Mesenchymal stem cell (in vitro differentiated cells and primary cell): ENCODE results near the gene AKR1C2.
"Not testable (repeated sequence)": the region's sequence is repeated elsewhere in the genome, so short reads cannot be mapped to it uniquely, and the experiment has no call there.

Source experiments
- DNase-seq: peaks from one replicate; pipeline ENCODE4 v3.0.0-alpha.2; 2013
- H2AFZ ChIP-seq: one replicate; pipeline ENCODE4 v1.6.1; 2013; ENCODE audit warnings: low read depth, mild to moderate bottlenecking, control low read depth, inconsistent platforms, low read length, moderate library complexity
- H2AK5ac ChIP-seq: 2 replicates; pipeline ENCODE4 v1.6.1; 2013; ENCODE audit warnings: low read length, moderate library complexity, mild to moderate bottlenecking, inconsistent platforms; ENCODE audit not compliant: severe bottlenecking
- H2BK120ac ChIP-seq: one replicate; pipeline ENCODE4 v1.6.1; 2013; ENCODE audit warnings: low read depth, mild to moderate bottlenecking, inconsistent platforms, low read length, moderate library complexity
- H2BK12ac ChIP-seq, 2 experiments: one replicate each; pipeline ENCODE4 v1.6.1; 2013; ENCODE audit warnings: inconsistent platforms in 2 of 2, low read length in 2 of 2, mild to moderate bottlenecking in 2 of 2, moderate library complexity in 2 of 2, control low read depth in 1 of 2
- H2BK15ac ChIP-seq: one replicate; pipeline ENCODE4 v1.6.1; 2013; ENCODE audit warnings: mild to moderate bottlenecking, low read depth, inconsistent platforms; ENCODE audit not compliant: poor library complexity, severe bottlenecking
- H2BK5ac ChIP-seq: 2 replicates; pipeline ENCODE4 v1.6.1; 2013; ENCODE audit warnings: low read depth, mild to moderate bottlenecking, low read length, control low read depth, inconsistent platforms; ENCODE audit not compliant: poor library complexity, severe bottlenecking
- H3K14ac ChIP-seq, 2 experiments: one replicate each; pipeline ENCODE4 v1.6.1; 2013; ENCODE audit warnings: inconsistent platforms in 2 of 2, low read length in 2 of 2, control low read depth in 1 of 2, mild to moderate bottlenecking in 1 of 2, moderate library complexity in 1 of 2
- H3K18ac ChIP-seq, 2 experiments: one replicate each; pipeline ENCODE4 v1.6.1; 2013; ENCODE audit warnings: inconsistent platforms in 2 of 2, low read length in 2 of 2, control low read depth in 1 of 2, low read depth in 1 of 2, mild to moderate bottlenecking in 1 of 2
- H3K23ac ChIP-seq, 2 experiments: one replicate each; pipeline ENCODE4 v1.6.1; 2013; ENCODE audit warnings: inconsistent platforms in 2 of 2, low read length in 2 of 2, mild to moderate bottlenecking in 2 of 2, moderate library complexity in 2 of 2, control low read depth in 1 of 2
- H3K27ac ChIP-seq: 2 replicates; pipeline ENCODE4 v1.5.1; 2013; ENCODE audit warnings: mild to moderate bottlenecking, moderate library complexity, low read length, control low read depth, inconsistent platforms; ENCODE audit not compliant: poor library complexity, severe bottlenecking
- H3K27me3 ChIP-seq, 2 experiments: 2 replicates each; pipeline versions ENCODE4 v1.6.1 to v1.7.0; 2013; ENCODE audit warnings: low read length in 2 of 2, mild to moderate bottlenecking in 2 of 2, moderate library complexity in 2 of 2, control low read depth in 1 of 2, inconsistent platforms in 1 of 2; ENCODE audit not compliant: control insufficient read depth in 1 of 2, insufficient read depth in 1 of 2
- H3K36me3 ChIP-seq, 2 experiments: 2 replicates each; pipeline versions ENCODE4 v1.6.1 to v1.7.0; 2013; ENCODE audit warnings: low read length in 2 of 2, control low read depth in 1 of 2, inconsistent platforms in 1 of 2, low read depth in 1 of 2, mild to moderate bottlenecking in 1 of 2; ENCODE audit not compliant: insufficient read depth in 2 of 2, control insufficient read depth in 1 of 2
- H3K4ac ChIP-seq, 2 experiments: one replicate each; pipeline ENCODE4 v1.6.1; 2013; ENCODE audit warnings: inconsistent platforms in 2 of 2, low read length in 2 of 2, mild to moderate bottlenecking in 2 of 2, moderate library complexity in 2 of 2, control low read depth in 1 of 2, low read depth in 1 of 2
- H3K4me1 ChIP-seq: 2 replicates; pipeline ENCODE4 v1.6.1; 2013; ENCODE audit warnings: low read depth, low read length, control low read depth; ENCODE audit not compliant: control insufficient read depth, insufficient read depth
- H3K4me2 ChIP-seq: 2 replicates; pipeline ENCODE4 v1.6.1; 2013; ENCODE audit warnings: low read length, mild to moderate bottlenecking, inconsistent platforms; ENCODE audit not compliant: poor library complexity, severe bottlenecking
- H3K4me3 ChIP-seq, 2 experiments: 2 replicates each; pipeline versions ENCODE4 v1.5.1 to v1.7.0; 2013; ENCODE audit warnings: low read length in 2 of 2, mild to moderate bottlenecking in 2 of 2, control low read depth in 1 of 2, low read depth in 1 of 2; ENCODE audit not compliant: insufficient read depth in 1 of 2
- H3K79me1 ChIP-seq: replicated peaks from 2 replicates; pipeline ENCODE4 v1.6.1; 2013; ENCODE audit warnings: mild to moderate bottlenecking, control low read depth, low read length, inconsistent platforms; ENCODE audit not compliant: poor library complexity, severe bottlenecking
- H3K9ac ChIP-seq: 2 replicates; pipeline ENCODE4 v1.7.0; 2013; ENCODE audit warnings: mild to moderate bottlenecking, low read length, moderate library complexity
- H3K9me3 ChIP-seq: 2 replicates; pipeline ENCODE4 v1.7.0; 2013; ENCODE audit warnings: mild to moderate bottlenecking, low read length; ENCODE audit not compliant: control insufficient read depth
- H4K8ac ChIP-seq: one replicate; pipeline ENCODE4 v1.6.1; 2013; ENCODE audit warnings: inconsistent platforms, mild to moderate bottlenecking, low read length, moderate library complexity
- H4K91ac ChIP-seq: one replicate; pipeline ENCODE4 v1.6.1; 2013; ENCODE audit warnings: mild to moderate bottlenecking, low read length, inconsistent platforms
- WGBS: methylation state at CpG from one replicate; pipeline ENCODE4 v1.1.7; 2013; ENCODE audit warnings: mixed read lengths; 5-methylcytosine and 5-hydroxymethylcytosine counted together

The AKR1C2 gene

DNA sequence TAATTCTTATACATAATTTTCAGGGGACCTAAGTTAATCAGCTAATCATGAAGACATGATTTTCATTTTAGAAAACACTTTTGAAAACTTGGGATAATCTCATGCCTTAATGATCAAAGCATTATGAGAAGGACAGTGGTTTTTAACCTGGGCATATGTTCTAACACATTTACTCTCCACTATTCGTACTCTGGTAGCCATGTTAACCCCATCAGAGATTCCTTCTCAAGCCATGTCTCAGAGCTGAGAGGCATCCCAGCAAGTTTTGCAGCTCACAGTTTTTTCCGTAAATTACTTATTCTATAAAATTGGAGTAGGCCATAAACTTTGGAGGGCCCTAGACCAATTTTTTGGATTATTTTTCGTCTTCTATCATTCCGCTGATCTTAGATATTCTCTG, 24.8 kb downstream of the AKR1C2 start:
- no peak overlapping the region for H3K4me3 ChIP-seq
- no peak overlapping the region for H3K23ac ChIP-seq
- no peak for DNase-seq
- no peak overlapping the region for H2AK5ac ChIP-seq
- H3K79me1 ChIP-seq: no peaks in the 10 kb centered on the region
- no peak overlapping the region for H2BK120ac ChIP-seq
- H3K4ac ChIP-seq: no peak overlapping the region
- peaks cover 0 to 62% of the 10 kb centered on the region in 2 experiments for H3K36me3 ChIP-seq
- WGBS: 95% methylated on average over 4 of the region's 4 CpGs
- no peak overlapping the region for H2BK5ac ChIP-seq
- H4K8ac ChIP-seq: no peak overlapping the region
- H3K27ac ChIP-seq: no peak overlapping the region
- no peak overlapping the region for H2BK12ac ChIP-seq
- no peaks in the 10 kb centered on the region for H3K27me3 ChIP-seq
- peaks cover 9% of the 10 kb centered on the region for H3K4me1 ChIP-seq
- no peak overlapping the region for H3K9ac ChIP-seq
- no peak overlapping the region for H3K14ac ChIP-seq
- H3K18ac ChIP-seq: no peak overlapping the region
- no peak overlapping the region for H2AFZ ChIP-seq
- no peak overlapping the region for H2BK15ac ChIP-seq
- no peaks in the 10 kb centered on the region for H3K9me3 ChIP-seq
- no peak overlapping the region for H4K91ac ChIP-seq
- H3K4me2 ChIP-seq: no peak overlapping the region

DNA sequence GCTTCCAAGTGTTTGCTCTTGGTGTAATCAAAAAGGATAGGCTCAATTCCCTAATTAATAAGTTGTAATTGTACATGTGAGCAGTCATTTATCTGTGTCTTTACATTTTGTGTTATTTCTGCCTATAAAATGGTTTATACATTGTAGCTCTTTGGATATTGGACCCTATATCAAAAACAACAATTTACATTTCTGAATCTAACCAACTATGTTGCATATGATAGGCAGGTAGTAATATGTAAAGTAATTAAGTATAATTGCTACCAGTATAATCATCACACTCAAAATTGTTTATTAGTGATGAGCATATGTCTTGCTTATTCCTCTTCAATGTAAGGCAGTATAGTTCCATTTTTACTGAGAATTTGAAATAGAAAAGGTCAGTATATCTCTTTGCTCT, 26.6 kb downstream of the AKR1C2 start:
- DNase-seq: no peak
- H3K14ac ChIP-seq: no peak overlapping the region

DNA sequence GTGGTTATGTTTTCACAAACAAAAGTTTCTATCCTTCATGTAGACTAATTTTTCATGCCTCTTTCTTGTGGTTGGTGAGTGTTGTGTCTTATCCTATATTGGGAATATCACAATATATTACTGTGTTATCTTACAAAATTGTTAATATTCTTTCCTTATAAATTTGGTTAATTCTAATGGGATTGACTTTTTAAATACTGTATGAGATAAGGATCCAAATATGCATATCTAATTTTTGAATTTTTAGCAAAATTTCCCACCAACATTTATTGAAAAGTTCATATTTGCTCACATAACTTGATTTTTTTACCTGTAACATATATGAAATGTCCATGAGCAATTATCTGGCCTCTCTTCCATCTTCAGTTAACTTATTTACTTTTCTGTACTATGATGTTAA, 29.3 kb downstream of the AKR1C2 start:
- H3K27me3 ChIP-seq, H2BK12ac ChIP-seq, H4K91ac ChIP-seq, H3K4me1 ChIP-seq, H3K4ac ChIP-seq, H3K4me3 ChIP-seq, H3K4me2 ChIP-seq, H2BK5ac ChIP-seq, H3K18ac ChIP-seq, H3K9ac ChIP-seq, H4K8ac ChIP-seq, H3K79me1 ChIP-seq, H2AK5ac ChIP-seq, H2BK15ac ChIP-seq, DNase-seq, H2AFZ ChIP-seq, H3K9me3 ChIP-seq, H2BK120ac ChIP-seq, H3K14ac ChIP-seq, H3K23ac ChIP-seq, H3K27ac ChIP-seq: not testable (repeated sequence)
- H3K36me3 ChIP-seq: peaks cover 0 to 76% of the 10 kb centered on the region in 2 experiments

More for the DNA sequence above, 26.6 kb downstream of the AKR1C2 start:
- Histone ChIP-seq H3K27me3 (no peaks in the 10 kb centered on the region), H2BK120ac (no peak overlapping the region), H3K27ac (no peak overlapping the region), H3K36me3 (peaks cover 0 to 77% of the 10 kb centered on the region in 2 experiments), H2BK15ac (no peak overlapping the region), H3K18ac (no peak overlapping the region), H3K9ac (no peak overlapping the region), H4K91ac (no peak overlapping the region), H2AK5ac (no peak overlapping the region), H3K4me2 (no peak overlapping the region), H3K4me1 (peaks cover 5% of the 10 kb centered on the region), H3K4ac (no peak overlapping the region), H2BK5ac (no peak overlapping the region), H2AFZ (no peak overlapping the region), H4K8ac (no peak overlapping the region), H3K4me3 (no peak overlapping the region), H2BK12ac (no peak overlapping the region), H3K9me3 (no peaks in the 10 kb centered on the region), H3K79me1 (no peaks in the 10 kb centered on the region), H3K23ac (no peak overlapping the region)

DNA sequence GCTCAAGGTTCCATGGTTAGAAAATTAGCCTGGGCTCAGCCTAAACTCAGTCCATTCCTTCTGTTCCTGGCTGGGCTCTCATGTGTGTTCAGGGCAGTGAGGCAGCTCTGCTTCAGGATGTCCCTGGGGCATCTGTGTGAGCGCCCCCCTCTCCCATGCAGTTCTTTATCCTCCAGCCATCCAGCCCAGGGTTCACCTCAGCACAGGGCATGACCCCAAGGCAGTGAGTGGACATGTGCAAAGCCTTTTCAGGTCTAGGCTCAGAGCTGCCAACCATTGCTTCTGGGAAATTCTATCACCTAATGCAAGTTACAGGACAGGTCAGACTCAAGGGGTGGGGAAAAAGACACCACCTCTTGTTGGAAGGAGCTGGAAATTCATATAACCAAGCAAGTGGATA, 30.4 kb downstream of the AKR1C2 start:
- not testable (repeated sequence) for H4K8ac ChIP-seq
- WGBS: 80% methylated on average over 1 of the region's 1 CpG

More for the DNA sequence above, 30.4 kb downstream of the AKR1C2 start:
- not testable (repeated sequence) for H3K4me1 ChIP-seq, DNase-seq, H3K4ac ChIP-seq, H3K14ac ChIP-seq, H2BK5ac ChIP-seq, H2AK5ac ChIP-seq, H3K27me3 ChIP-seq, H3K9ac ChIP-seq, H2BK15ac ChIP-seq, H2BK12ac ChIP-seq, H4K91ac ChIP-seq, H3K4me3 ChIP-seq, H3K23ac ChIP-seq, H3K18ac ChIP-seq, H2AFZ ChIP-seq, H3K4me2 ChIP-seq, H2BK120ac ChIP-seq, H3K9me3 ChIP-seq, H3K27ac ChIP-seq, H3K79me1 ChIP-seq
- peaks cover 0 to 76% of the 10 kb centered on the region in 2 experiments for H3K36me3 ChIP-seq
